GM18498 (cell line): Measurements from ENCODE around the gene FAM217B.

ENCODE experiments used
- ATAC-seq: cut with Tn5 transposase; IDR thresholded peaks from one replicate; pipeline ENCODE4 v1.9.1; 2021; ENCODE audit warnings: mild to moderate bottlenecking, moderate library complexity; ENCODE audit not compliant: unreplicated experiment

The FAM217B gene

DNA sequence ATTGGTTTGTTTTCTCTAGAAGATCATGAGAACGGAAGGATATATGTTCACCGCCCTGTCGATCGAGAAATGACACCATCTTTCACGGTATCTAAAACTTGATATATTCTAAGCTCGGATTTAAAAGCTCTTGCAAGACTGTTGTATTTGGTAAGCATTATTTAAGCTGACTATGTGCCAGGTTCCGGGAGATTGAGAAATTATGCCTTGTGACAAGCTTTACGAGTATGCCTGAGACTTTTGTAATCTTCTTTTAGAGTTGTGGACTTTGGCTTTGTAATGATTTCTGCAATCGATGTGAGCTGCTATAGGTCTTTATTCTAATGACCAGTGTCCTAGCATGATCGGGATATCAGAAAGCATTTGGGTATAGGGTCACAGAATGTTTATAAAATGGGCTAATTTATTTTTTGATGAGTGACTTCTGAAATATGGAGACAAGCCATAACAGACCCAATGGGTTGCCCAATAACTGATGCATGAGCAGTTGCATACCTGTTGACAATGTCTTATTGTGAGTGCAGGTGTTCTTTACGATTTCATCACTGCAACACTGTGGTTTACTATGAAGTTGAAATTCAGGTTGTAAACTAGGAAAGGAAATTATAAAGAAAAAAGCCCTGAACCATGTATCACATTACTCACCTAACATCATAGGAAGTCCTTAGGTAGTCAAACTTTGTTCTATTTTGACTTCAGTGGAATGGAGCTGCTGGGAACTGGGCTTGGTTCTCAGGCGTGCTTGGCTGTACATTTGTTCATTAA lies 32.0 kb downstream of the FAM217B start:
- no peak for ATAC-seq

DNA sequence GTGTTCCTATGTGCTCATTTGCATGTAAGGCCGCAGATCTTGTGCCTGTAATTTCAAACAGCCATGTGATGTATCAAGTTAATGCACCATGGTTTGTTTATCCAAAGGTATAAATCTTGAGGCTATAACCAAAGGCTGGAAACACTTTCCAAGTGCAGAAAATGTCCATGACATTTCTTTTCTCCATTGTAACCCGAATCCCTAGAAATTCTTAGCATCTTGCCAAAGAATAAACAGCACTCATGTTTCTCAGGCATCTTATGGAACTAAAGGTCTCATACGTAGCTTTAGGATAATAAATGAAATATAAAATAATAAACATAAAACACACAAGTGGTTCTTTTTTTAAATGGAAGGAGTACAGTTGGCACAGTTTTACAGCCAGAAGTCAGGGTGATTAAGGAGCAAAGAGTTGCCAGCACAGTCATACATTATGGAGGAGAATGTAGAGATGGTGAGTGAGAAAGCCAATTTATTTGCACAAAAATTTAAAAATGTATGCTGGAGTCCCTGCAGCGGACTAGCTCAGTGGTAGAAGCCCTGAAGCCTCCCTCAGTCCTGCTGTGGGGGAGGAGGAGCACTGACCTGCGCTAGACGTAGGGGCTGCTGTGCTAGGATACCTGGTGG lies 36.1 kb downstream of the FAM217B start:
- no peak for ATAC-seq

DNA sequence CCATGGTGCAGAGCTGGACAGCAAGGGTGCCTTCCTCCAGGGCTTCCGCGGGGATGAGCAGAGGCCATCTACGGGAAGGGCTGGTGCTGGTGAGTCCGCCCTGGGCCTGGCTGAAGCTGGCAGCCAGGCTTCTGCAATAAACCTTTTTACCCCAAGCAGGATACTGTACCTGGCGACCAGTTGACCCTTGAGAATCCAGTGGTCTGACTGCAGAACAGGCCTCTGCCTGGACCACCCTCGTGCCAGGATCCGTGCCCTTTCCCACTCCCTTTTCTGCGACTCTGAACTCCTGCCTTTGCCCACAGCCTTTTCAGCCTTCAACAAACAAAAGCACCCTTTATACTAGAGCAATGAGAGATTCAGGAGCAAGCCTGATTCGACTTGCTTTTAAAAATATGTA lies 36.9 kb downstream of the FAM217B start:
- no peak for ATAC-seq

DNA sequence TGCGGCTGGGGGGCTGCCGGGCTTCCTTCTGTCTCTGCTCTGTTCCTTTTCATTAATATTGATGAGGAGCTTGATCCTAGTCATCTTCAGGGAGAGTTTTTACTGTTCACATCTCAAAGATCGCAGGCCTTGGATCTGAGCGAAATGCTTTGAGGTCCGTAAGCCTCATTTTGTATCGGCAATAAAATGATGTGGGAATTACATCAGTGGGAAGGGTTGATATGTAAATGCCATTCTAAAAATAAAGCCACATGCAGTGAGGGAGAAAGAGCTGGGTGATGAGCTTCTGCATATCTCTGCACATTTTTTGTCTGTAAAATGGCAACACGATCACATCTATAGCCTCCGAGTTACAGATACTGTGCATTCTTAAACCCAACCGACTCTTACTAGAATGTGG lies 42.9 kb downstream of the FAM217B start:
- no peak for ATAC-seq

DNA sequence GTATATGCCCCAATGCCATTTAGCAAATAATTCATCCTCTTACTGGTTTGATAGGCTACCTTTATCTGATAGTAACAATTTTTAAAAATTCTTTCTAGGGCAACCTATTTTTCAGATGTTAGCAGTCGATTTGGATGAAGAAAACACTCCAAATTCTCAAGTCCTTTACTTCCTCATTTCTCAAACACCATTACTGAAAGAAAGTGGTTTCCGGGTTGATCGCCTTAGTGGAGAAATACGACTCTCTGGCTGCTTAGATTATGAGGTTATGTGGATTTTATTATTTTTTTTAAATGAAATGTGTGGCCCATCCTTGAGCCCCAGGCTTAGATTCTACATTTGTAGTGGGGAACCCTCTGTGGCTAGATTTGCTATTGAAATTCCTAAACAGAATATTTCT lies 44.4 kb downstream of the FAM217B start:
- ATAC-seq: no peak

DNA sequence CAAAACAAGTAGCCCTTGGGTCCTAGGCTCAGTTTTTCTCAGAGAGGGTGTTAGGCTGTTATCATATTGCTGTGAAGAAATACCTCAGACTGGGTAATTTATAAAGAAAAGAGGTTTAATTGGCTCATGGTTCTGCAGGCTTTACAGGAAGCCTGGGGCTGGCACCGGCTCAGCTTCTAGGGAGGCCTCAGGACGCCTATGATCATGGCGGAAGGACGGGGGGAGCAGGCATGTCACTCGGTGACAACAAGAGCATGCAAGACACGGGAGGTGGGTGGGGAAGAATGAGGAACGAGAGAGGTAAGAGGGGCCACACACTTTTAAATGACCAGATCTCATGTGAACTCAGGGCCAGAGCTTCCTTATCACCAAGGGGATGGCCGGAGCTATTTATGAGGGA lies 45.0 kb downstream of the FAM217B start:
- ATAC-seq: no peak

DNA sequence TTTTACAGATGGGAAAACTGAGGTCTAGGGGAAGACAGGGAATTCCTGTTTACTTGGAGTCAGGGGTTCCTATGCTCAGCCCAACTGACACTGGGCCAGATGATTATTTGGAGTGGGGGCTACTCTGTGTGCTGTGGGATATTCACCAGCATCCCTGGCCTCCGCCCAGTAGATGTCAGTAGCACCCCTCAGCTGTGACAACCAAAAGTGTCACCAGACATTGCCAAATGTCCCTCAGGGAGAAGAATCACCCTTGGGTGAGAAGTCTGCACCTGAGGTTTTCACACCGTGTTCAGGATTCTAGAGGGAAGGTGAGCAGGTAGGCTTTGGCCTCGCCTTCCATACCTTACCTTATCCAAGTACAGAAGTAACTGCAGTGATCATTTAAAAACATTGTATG lies 45.7 kb downstream of the FAM217B start:
- ATAC-seq: no peak

DNA sequence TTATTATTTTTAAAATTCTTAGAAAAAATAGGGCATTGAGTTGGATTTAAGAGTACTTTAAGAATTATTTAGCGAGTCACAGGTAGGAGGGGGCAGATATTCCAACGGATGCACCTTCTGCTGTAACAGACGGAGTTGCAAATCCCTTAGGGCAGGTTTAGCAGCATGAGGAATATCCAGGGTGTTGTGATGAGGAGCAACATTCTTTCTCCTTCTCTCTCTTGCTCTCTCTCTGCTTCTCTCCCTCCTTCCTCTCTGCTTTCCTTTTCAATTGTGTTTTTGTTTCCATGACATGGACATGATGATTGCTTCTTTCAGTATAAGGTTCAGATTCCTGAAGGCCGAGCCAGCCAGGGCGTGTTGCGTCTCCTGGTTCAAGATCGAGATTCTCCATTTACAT lies 46.9 kb downstream of the FAM217B start:
- no peak for ATAC-seq

DNA sequence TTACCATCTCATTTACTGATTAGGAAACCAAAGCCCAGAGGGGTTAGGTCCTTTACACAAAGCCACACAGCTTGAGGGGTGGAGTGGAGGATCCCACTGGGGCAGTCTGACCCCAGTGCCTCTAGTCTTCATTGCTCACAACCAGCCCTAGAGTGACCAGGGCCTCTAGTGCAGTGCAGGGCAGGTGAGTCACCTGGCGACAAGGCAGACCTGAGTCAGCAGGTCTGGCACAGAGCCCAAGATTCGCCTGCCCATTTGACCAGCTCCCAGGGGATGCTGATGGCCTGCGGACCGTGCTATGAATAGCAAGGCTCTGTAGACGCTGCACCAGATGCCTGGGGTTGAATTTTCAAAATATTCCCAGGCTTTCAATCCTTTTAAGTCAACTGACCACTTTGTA lies 48.0 kb downstream of the FAM217B start:
- ATAC-seq: no peak

DNA sequence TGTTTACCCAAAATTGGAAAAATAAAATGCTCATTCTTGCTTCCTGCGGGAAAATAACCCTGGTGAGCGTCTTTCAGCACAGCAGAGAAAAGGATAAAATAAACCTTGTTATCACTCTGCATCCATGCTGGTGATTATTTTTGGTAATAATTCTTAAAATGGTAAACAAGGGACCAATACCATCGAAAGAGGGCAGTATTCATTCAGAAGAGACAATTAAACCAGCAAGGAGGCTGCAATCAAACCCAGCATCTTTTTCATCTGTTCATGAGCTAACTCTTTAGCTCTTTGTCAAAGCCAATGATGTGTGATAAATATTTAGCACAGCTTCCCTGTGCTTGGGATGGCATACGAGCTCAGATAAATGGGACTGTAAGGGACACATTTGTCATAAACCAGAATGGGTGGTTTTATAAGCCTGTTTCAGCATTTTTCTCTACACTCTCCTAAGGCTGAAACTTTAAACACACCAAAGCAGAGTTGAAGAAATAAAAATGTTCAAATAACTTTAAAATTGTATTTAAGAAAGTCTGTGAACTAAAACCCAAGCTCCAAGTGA lies 52.4 kb downstream of the FAM217B start:
- ATAC-seq: no peak

DNA sequence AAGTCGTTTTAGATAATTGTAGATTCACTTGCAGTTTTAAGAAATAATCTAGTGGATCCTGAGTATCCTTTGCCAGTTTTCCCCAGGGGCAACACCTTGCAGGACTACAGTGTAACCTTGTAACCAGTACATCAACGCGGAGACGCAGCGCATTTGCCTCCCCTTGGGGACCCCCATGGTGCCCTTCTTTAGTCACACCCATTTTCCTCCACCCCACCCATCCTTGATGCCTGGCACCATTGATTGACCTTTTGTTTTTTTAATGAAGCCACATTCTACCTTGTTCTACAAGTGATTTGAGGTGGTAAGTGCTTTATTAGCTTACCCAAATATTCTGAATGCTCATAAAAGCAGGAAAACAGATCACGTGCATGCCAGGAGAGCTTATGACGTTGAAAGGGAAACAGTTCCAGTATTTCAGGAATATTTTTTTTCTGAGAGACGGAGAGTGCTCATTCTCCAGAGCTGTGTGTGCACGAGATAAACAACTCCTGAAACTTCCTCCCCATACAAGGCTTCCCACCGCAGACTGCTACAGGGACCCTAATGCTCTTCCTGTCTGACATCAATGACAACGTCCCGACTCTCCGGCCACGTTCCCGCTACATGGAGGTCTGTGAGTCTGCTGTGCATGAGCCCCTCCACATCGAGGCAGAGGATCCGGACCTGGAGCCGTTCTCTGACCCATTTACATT lies 53.7 kb downstream of the FAM217B start:
- ATAC-seq: no peak

DNA sequence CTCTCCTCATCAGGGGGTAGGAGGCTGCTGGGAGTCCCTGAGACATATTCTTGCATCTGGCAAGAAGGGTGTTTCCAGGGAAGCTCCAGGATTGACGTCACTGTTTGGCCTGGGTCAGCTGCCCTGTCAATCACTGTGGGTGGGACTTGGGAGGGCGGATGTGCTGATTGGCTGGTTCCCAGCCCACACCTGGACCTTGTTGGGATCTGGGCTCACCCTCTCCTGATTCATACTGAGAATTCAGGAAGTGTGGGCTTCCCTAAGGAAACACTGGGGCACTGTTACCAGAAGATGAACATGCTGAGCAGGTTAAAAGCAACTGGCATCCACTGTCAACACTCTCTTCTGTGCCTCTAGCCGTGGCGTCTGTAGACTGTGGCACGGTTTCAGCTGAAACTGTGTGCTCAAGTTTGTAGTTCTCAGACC lies 54.5 kb downstream of the FAM217B start:
- ATAC-seq: no peak

DNA sequence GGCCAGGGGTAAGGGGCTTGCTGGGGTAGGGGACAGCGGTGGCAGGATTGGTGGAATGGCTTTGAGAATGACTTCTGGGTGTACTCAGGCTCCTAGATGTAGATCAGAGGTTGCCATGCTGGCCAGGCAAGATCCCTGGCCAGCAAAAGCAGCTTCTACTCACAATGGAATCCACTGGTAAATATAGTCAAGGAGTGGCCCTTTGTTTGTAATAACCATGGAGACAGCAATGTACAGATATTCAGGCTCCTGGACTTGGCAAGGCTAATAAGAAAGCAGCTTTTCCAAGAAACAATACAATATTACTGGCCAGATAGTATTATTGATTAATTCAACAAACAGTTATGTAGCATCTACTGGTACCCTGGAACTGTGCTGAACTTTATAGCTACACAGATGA lies 55.9 kb downstream of the FAM217B start:
- ATAC-seq: no peak

DNA sequence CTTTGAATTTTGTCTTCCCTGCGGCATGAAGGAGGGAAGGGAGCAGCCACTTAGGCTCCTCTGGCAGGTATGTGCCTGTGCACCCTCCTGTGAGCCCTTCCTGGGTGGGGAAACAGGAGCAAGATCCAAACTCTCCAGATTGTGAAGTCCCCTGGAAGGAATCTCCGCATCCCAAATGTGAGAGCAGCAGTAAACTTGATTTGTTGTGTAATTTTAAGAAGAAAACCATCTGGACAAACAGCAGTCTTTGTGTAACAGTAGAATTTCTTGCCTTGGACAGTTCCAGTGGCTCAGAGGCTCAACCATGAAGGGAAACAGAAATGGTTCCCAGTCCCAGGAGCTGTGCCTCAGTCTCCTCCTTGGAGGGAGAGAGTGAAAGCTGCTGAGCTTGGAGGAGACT lies 57.7 kb downstream of the FAM217B start:
- no peak for ATAC-seq
